Activated naive CD8-positive, alpha-beta T cell treated with anti-CD3 and anti-CD28 coated beads, Interleukin-2, amount 10 ng/mL, durations not matched to agents 7 days and 5 days (primary cell): ENCODE measurements around the gene DARS2. TPM values are rescaled to one million over a fixed set of nuclear protein-coding genes. Genes with fewer than 3 reads are reported as not detected.
"Not testable (repeated sequence)": the region's sequence is repeated elsewhere in the genome, so short reads cannot be mapped to it uniquely, and the experiment has no call there.

ENCODE experiments used
- ATAC-seq: fragments of 150-1000 bp; cut with Tn5 transposase; one replicate; pipeline ENCODE4 v1.10.0; 2021; ENCODE audit warnings: low read depth, moderate library complexity
- POLR2A ChIA-PET: fragments of 350-600 bp; sonication (Branson Sonifier 250); formaldehyde crosslinking; loops from one replicate; lab custom pipeline; 2021; ENCODE audit warnings: antibody characterized with exemption; lab: Charles Lee
- DNase-seq: peaks from one replicate; pipeline ENCODE4 v3.0.0; 2021
- H3K27ac Mint-ChIP-seq: one replicate; pipeline ENCODE4 v1.8.0; 2022; ENCODE audit warnings: mild to moderate bottlenecking, mixed read lengths
- H3K27me3 Mint-ChIP-seq: one replicate; pipeline ENCODE4 v1.8.0; 2022; ENCODE audit warnings: mild to moderate bottlenecking, moderate library complexity, mixed read lengths
- H3K36me3 Mint-ChIP-seq: one replicate; pipeline ENCODE4 v1.8.0; 2021; ENCODE audit warnings: mild to moderate bottlenecking, mixed read lengths
- H3K4me1 Mint-ChIP-seq: one replicate; pipeline ENCODE4 v1.8.0; 2021; ENCODE audit warnings: mixed read lengths
- H3K4me3 Mint-ChIP-seq: one replicate; pipeline ENCODE4 v1.8.0; 2022; ENCODE audit warnings: mild to moderate bottlenecking, moderate library complexity, mixed read lengths
- H3K9me3 Mint-ChIP-seq: one replicate; pipeline ENCODE4 v1.8.0; 2021; ENCODE audit warnings: mixed read lengths
- total RNA-seq, 2 experiments: library from RNA; stranded (reverse); gene quantifications; one replicate each; pipeline ENCODE4 v1.2.3, GENCODE V29; 2021

The DARS2 gene
- total RNA-seq, 2 experiments from 2014 or later: 21.6 to 22.5 TPM

GRCh38 chr1:173881117-173881516 is 56.6 kb downstream of the DARS2 start:
- peaks cover 24% of the 10 kb centered on the region for H3K36me3 Mint-ChIP-seq
- H3K4me1 Mint-ChIP-seq, H3K27ac Mint-ChIP-seq, ATAC-seq, POLR2A ChIA-PET, DNase-seq, H3K9me3 Mint-ChIP-seq, H3K27me3 Mint-ChIP-seq, H3K4me3 Mint-ChIP-seq: not testable (repeated sequence)

GRCh38 chr1:173884701-173885100 is 60.2 kb downstream of the DARS2 start:
- DNase-seq: no peak
- H3K27ac Mint-ChIP-seq: no peak overlapping the region
- POLR2A ChIA-PET: no interaction called here
- no peaks in the 10 kb centered on the region for H3K27me3 Mint-ChIP-seq
- H3K36me3 Mint-ChIP-seq: peaks cover 31% of the 10 kb centered on the region
- peaks cover 7% of the 10 kb centered on the region for H3K4me1 Mint-ChIP-seq
- no peak overlapping the region for H3K4me3 Mint-ChIP-seq
- no peaks in the 10 kb centered on the region for H3K9me3 Mint-ChIP-seq
- ATAC-seq: no peak

GRCh38 chr1:173886746-173887611 is 62.5 kb downstream of the DARS2 start:
- H3K36me3 Mint-ChIP-seq: peaks cover 36% of the 10 kb centered on the region
- no peak for ATAC-seq
- peaks cover 7% of the 10 kb centered on the region for H3K4me1 Mint-ChIP-seq

GRCh38 chr1:173887627-173888026 is 63.2 kb downstream of the DARS2 start:
- Mint-ChIP-seq H3K36me3 (peaks cover 36% of the 10 kb centered on the region), H3K9me3 (no peaks in the 10 kb centered on the region), H3K27me3 (no peaks in the 10 kb centered on the region), H3K4me3 (no peak overlapping the region), H3K27ac (no peak overlapping the region), H3K4me1 (peaks cover 7% of the 10 kb centered on the region)
- DNase-seq (no peak), ATAC-seq (no peak)
- POLR2A ChIA-PET: no interaction called here

More at GRCh38 chr1:173886746-173887611, 62.5 kb downstream of the DARS2 start:
- Mint-ChIP-seq H3K27me3 (no peaks in the 10 kb centered on the region), H3K4me3 (no peak overlapping the region), H3K9me3 (no peaks in the 10 kb centered on the region), H3K27ac (peak overlapping the region; percentile 50)
- DNase-seq: no peak
- POLR2A ChIA-PET: no interaction called here

- H3K9me3 Mint-ChIP-seq: no peaks in the 10 kb centered on the region
- H3K4me1 Mint-ChIP-seq: peaks cover 7% of the 10 kb centered on the region
- DNase-seq (no peak), ATAC-seq (no peak)
- no peaks in the 10 kb centered on the region for H3K27me3 Mint-ChIP-seq
- POLR2A ChIA-PET: no interaction called here
- H3K4me3 Mint-ChIP-seq: no peak overlapping the region
- peaks cover 38% of the 10 kb centered on the region for H3K36me3 Mint-ChIP-seq
- no peak overlapping the region for H3K27ac Mint-ChIP-seq
Measured at GRCh38 chr1:173888749-173889148, 64.3 kb downstream of the DARS2 start.

GRCh38 chr1:173889885-173890284 is 65.4 kb downstream of the DARS2 start:
- Mint-ChIP-seq H3K27me3 (no peaks in the 10 kb centered on the region), H3K36me3 (peaks cover 45% of the 10 kb centered on the region), H3K9me3 (no peaks in the 10 kb centered on the region), H3K4me3 (no peak overlapping the region), H3K4me1 (peaks cover 7% of the 10 kb centered on the region), H3K27ac (no peak overlapping the region)
- no peak for ATAC-seq
- DNase-seq: no peak
- POLR2A ChIA-PET: no interaction called here

GRCh38 chr1:173893611-173894010 is 69.1 kb downstream of the DARS2 start:
- no peaks in the 10 kb centered on the region for H3K9me3 Mint-ChIP-seq
- DNase-seq: no peak
- POLR2A ChIA-PET: no interaction called here
- H3K4me1 Mint-ChIP-seq: no peaks in the 10 kb centered on the region
- H3K4me3 Mint-ChIP-seq: no peak overlapping the region
- peaks cover 33% of the 10 kb centered on the region for H3K36me3 Mint-ChIP-seq
- no peaks in the 10 kb centered on the region for H3K27me3 Mint-ChIP-seq
- no peak for ATAC-seq
- no peak overlapping the region for H3K27ac Mint-ChIP-seq

- no peak overlapping the region for H3K27ac Mint-ChIP-seq
- POLR2A ChIA-PET: no interaction called here
- H3K4me1 Mint-ChIP-seq: no peaks in the 10 kb centered on the region
- no peak overlapping the region for H3K4me3 Mint-ChIP-seq
- H3K9me3 Mint-ChIP-seq: no peaks in the 10 kb centered on the region
- H3K36me3 Mint-ChIP-seq: peaks cover 31% of the 10 kb centered on the region
- no peak for DNase-seq
- no peak for ATAC-seq
- H3K27me3 Mint-ChIP-seq: no peaks in the 10 kb centered on the region
Measured at GRCh38 chr1:173894189-173894588, 69.7 kb downstream of the DARS2 start.

GRCh38 chr1:173900427-173900826 is 76.0 kb downstream of the DARS2 start:
- DNase-seq (no peak), ATAC-seq (no peak)
- H3K9me3 Mint-ChIP-seq: no peaks in the 10 kb centered on the region
- no peaks in the 10 kb centered on the region for H3K4me1 Mint-ChIP-seq
- POLR2A ChIA-PET: no interaction called here
- H3K27ac Mint-ChIP-seq: no peak overlapping the region
- no peaks in the 10 kb centered on the region for H3K27me3 Mint-ChIP-seq
- H3K4me3 Mint-ChIP-seq: no peak overlapping the region
- H3K36me3 Mint-ChIP-seq: peaks cover 8% of the 10 kb centered on the region

- H3K4me3 Mint-ChIP-seq: no peak overlapping the region
- ATAC-seq: no peak
- no peak overlapping the region for H3K27ac Mint-ChIP-seq
- DNase-seq: no peak
- peaks cover 5% of the 10 kb centered on the region for H3K36me3 Mint-ChIP-seq
- H3K27me3 Mint-ChIP-seq: no peaks in the 10 kb centered on the region
- POLR2A ChIA-PET: no interaction called here
- H3K4me1 Mint-ChIP-seq: no peaks in the 10 kb centered on the region
- peaks cover 2% of the 10 kb centered on the region for H3K9me3 Mint-ChIP-seq
Measured at GRCh38 chr1:173900992-173901391, 76.5 kb downstream of the DARS2 start.

- DNase-seq (no peak), ATAC-seq (no peak)
- Mint-ChIP-seq H3K27me3 (no peaks in the 10 kb centered on the region), H3K36me3 (no peaks in the 10 kb centered on the region), H3K4me1 (no peaks in the 10 kb centered on the region), H3K27ac (no peak overlapping the region), H3K9me3 (peaks cover 2% of the 10 kb centered on the region), H3K4me3 (no peak overlapping the region)
- POLR2A ChIA-PET: no interaction called here
Measured at GRCh38 chr1:173903827-173904531, 79.5 kb downstream of the DARS2 start.
